Panc1 (cell line): ENCODE data around the gene C2orf42.

Experiments
- POLR2AphosphoS5 ChIP-seq: IDR thresholded peaks from 2 replicates; pipeline ENCODE4 v1.6.1; 2012; ENCODE audit warnings: mild to moderate bottlenecking, low read depth, low read length, moderate library complexity
- TF ChIP-seq, protein P1 (sequence below): fragments of 450-650 bp; IDR thresholded peaks from 2 replicates; pipeline ENCODE4 v1.5.1; 2017; ENCODE audit warnings: mild to moderate bottlenecking

DNA sequence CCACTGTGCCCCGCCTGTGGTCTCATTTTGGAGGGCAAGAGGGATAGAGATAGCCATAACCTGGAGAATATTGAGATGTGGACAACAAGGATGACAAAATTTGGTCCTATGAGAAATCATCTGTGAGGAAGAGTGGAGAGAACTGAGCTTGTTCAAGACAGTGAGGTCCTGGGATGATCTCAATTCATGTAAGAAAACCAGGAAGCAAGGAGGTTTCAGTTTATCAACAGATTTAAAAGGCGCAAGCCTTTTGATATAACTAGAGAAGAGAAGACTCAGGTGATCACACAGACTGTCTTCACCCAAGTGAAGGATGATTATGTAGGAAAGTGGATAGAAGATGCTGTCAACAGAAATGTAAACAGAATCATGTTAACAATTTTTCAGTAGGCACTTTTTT, 64.4 kb downstream of the C2orf42 start:
- TF ChIP-seq, protein P1, sequence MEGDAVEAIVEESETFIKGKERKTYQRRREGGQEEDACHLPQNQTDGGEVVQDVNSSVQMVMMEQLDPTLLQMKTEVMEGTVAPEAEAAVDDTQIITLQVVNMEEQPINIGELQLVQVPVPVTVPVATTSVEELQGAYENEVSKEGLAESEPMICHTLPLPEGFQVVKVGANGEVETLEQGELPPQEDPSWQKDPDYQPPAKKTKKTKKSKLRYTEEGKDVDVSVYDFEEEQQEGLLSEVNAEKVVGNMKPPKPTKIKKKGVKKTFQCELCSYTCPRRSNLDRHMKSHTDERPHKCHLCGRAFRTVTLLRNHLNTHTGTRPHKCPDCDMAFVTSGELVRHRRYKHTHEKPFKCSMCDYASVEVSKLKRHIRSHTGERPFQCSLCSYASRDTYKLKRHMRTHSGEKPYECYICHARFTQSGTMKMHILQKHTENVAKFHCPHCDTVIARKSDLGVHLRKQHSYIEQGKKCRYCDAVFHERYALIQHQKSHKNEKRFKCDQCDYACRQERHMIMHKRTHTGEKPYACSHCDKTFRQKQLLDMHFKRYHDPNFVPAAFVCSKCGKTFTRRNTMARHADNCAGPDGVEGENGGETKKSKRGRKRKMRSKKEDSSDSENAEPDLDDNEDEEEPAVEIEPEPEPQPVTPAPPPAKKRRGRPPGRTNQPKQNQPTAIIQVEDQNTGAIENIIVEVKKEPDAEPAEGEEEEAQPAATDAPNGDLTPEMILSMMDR: no peak
- no peak for TF ChIP-seq POLR2AphosphoS5
